ENCODE measurements around the gene SLC34A2. TPM values are rescaled to one million over a fixed set of nuclear protein-coding genes. Genes with fewer than 3 reads are reported as not detected.

Gene SLC34A2
- total and polyA plus RNA-seq, 4 donors: 723 to 1,795 (median 1,246) TPM

GRCh38 chr4:25637581-25638220 is 17.9 kb upstream of the SLC34A2 start:
- DNase-seq: no peak
- no peak overlapping the region for H3K9ac ChIP-seq (ENCODE audit: insufficient read depth in 1 of 2, low read length in 2 of 2)
- peak overlapping the region in 1 of 2 donors; percentile 55 for H3K27ac ChIP-seq (ENCODE audit: low read depth in 1 of 2, low read length in 1 of 2)
- H3K9me3 ChIP-seq (ENCODE audit: control insufficient read depth in 4 of 4, insufficient read depth in 3 of 4, low read length in 3 of 4): no peaks in the 10 kb centered on the region
- no peak for TF ChIP-seq CTCF (IDR thresholded peaks at IDR 0.05; ENCODE audit: control extremely low read depth, extremely low read depth)
- WGBS, 2 donors: 74 to 81% methylated on average over 10 of the region's 10 CpGs
- H3K4me3 ChIP-seq: no peak overlapping the region
- no peaks in the 10 kb centered on the region for H3K36me3 ChIP-seq (ENCODE audit: control insufficient read depth in 4 of 4, insufficient read depth in 4 of 4, low read length in 4 of 4)
- ATAC-seq (ENCODE audit: insufficient read depth, low FRiP score): peak; percentile 31
- no peaks in the 10 kb centered on the region for H3K27me3 ChIP-seq (ENCODE audit: control insufficient read depth in 3 of 3, insufficient read depth in 3 of 3, low read length in 2 of 3)
- H3K4me1 ChIP-seq (ENCODE audit: control insufficient read depth in 5 of 5, insufficient read depth in 5 of 5, low read length in 5 of 5): peaks cover 0 to 5% (median 0%) of the 10 kb centered on the region in 5 donors

GRCh38 chr4:25638221-25638601 is 17.4 kb upstream of the SLC34A2 start:
- no peak overlapping the region for H3K9ac ChIP-seq (ENCODE audit: insufficient read depth in 1 of 2, low read length in 2 of 2)
- no peak overlapping the region for H3K4me3 ChIP-seq
- no peak for TF ChIP-seq CTCF (IDR thresholded peaks at IDR 0.05; ENCODE audit: control extremely low read depth, extremely low read depth)
- H3K27me3 ChIP-seq (ENCODE audit: control insufficient read depth in 3 of 3, insufficient read depth in 3 of 3, low read length in 2 of 3): no peaks in the 10 kb centered on the region
- H3K36me3 ChIP-seq (ENCODE audit: control insufficient read depth in 4 of 4, insufficient read depth in 4 of 4, low read length in 4 of 4): no peaks in the 10 kb centered on the region
- H3K4me1 ChIP-seq (ENCODE audit: control insufficient read depth in 5 of 5, insufficient read depth in 5 of 5, low read length in 5 of 5): peaks cover 0 to 5% (median 0%) of the 10 kb centered on the region in 5 donors
- peak overlapping the region in 1 of 2 donors; percentile 55 for H3K27ac ChIP-seq (ENCODE audit: low read depth in 1 of 2, low read length in 1 of 2)
- no peak for DNase-seq
- WGBS, 2 donors: 67 to 93% methylated on average over 4 of the region's 4 CpGs
- ATAC-seq (ENCODE audit: insufficient read depth, low FRiP score): no peak
- H3K9me3 ChIP-seq (ENCODE audit: control insufficient read depth in 4 of 4, insufficient read depth in 3 of 4, low read length in 3 of 4): no peaks in the 10 kb centered on the region

- 50 to 65% methylated on average over 4 of the region's 4 CpGs for WGBS, 2 donors
- no peak for ATAC-seq (ENCODE audit: insufficient read depth, low FRiP score)
- no peak for TF ChIP-seq CTCF (IDR thresholded peaks at IDR 0.05; ENCODE audit: control extremely low read depth, extremely low read depth)
- no peak overlapping the region for H3K4me3 ChIP-seq
- H3K36me3 ChIP-seq (ENCODE audit: control insufficient read depth in 4 of 4, insufficient read depth in 4 of 4, low read length in 4 of 4): no peaks in the 10 kb centered on the region
- no peaks in the 10 kb centered on the region for H3K27me3 ChIP-seq (ENCODE audit: control insufficient read depth in 3 of 3, insufficient read depth in 3 of 3, low read length in 2 of 3)
- peaks cover 0 to 5% (median 0%) of the 10 kb centered on the region in 5 donors for H3K4me1 ChIP-seq (ENCODE audit: control insufficient read depth in 5 of 5, insufficient read depth in 5 of 5, low read length in 5 of 5)
- H3K9ac ChIP-seq (ENCODE audit: insufficient read depth in 1 of 2, low read length in 2 of 2): no peak overlapping the region
- DNase-seq: peak; percentile 57 to 80 (median 71)
- H3K9me3 ChIP-seq (ENCODE audit: control insufficient read depth in 4 of 4, insufficient read depth in 3 of 4, low read length in 3 of 4): no peaks in the 10 kb centered on the region
- H3K27ac ChIP-seq (ENCODE audit: low read depth in 1 of 2, low read length in 1 of 2): peak overlapping the region in 1 of 2 donors; percentile 55
Observed at GRCh38 chr4:25638806-25639205, 16.8 kb upstream of the SLC34A2 start.

- Histone ChIP-seq H3K9me3 (ENCODE audit: control insufficient read depth in 4 of 4, insufficient read depth in 3 of 4, low read length in 3 of 4) (no peaks in the 10 kb centered on the region), H3K36me3 (ENCODE audit: control insufficient read depth in 4 of 4, insufficient read depth in 4 of 4, low read length in 4 of 4) (no peaks in the 10 kb centered on the region), H3K4me3 (no peak overlapping the region), H3K27me3 (ENCODE audit: control insufficient read depth in 3 of 3, insufficient read depth in 3 of 3, low read length in 2 of 3) (peaks cover 0 to 15% (median 15%) of the 10 kb centered on the region in 3 donors), H3K4me1 (ENCODE audit: control insufficient read depth in 5 of 5, insufficient read depth in 5 of 5, low read length in 5 of 5) (peaks cover 0 to 8% (median 2%) of the 10 kb centered on the region in 5 donors), H3K27ac (ENCODE audit: low read depth in 1 of 2, low read length in 1 of 2) (no peak overlapping the region), H3K9ac (ENCODE audit: insufficient read depth in 1 of 2, low read length in 2 of 2) (no peak overlapping the region)
- ATAC-seq (ENCODE audit: insufficient read depth, low FRiP score) (no peak), DNase-seq (no peak)
- WGBS, 2 donors: 84 to 91% methylated on average over 6 of the region's 6 CpGs
- TF ChIP-seq CTCF (IDR thresholded peaks at IDR 0.05; ENCODE audit: control extremely low read depth, extremely low read depth): no peak
Observed at GRCh38 chr4:25650311-25650710, 5.3 kb upstream of the SLC34A2 start.

Data from lung (tissue), 12 donors.